GM12873 (cell line): ENCODE results near the gene GPR39.

ENCODE experiments used
- CTCF ChIP-seq: IDR thresholded peaks from 2 replicates; pipeline ENCODE4 v1.5.1; 2012; ENCODE audit warnings: low read depth, mild to moderate bottlenecking, moderate library complexity, low read length, control low read depth; ENCODE audit not compliant: insufficient read depth; ENCODE audit errors: missing control alignments

The GPR39 gene

GRCh38 chr2:132589111-132589830, 172.7 kb downstream of the GPR39 start:
- TF ChIP-seq CTCF: no peak

- TF ChIP-seq CTCF: no peak
Measured at GRCh38 chr2:132589966-132590365, 173.4 kb downstream of the GPR39 start.

DNA sequence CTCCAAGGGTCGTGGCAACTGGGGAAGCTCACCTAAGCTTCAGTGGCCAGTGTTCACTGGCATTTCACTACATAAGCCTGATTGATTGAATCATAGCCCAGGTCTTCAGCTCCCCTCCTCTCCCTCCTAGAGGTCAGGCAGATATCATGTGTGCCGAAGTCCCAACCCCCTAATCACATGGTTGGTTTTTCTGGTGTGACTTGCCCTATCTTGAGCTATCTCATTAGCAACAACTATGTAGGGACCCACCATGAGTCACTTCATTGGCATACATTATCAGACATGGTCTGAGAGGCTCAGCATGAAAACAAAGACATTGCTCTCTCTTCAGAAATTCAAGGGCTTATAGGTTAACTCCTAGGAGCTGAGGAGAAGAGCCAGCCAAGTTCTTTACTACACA, 176.6 kb downstream of the GPR39 start:
- TF ChIP-seq CTCF: no peak

DNA sequence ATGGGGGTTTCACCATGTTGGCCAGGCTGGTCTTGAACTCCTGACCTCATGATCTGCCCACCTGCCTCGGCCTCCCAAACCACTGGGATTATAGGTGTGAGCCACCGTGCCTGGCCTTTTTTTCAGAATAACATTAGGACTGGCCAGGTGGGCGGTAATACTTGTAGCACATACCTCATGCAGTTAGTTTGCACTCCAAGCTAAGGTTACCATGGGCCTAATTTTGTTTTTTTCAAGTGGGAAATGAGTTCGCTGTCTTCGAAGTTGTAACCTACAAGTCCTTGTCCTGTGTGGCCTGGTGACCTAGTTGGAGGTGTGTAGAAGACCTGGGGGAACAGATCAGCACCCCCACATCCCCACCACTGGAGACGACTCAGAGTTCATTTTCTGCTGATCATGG, 178.6 kb downstream of the GPR39 start:
- TF ChIP-seq CTCF: no peak

GRCh38 chr2:132595693-132596092, 179.1 kb downstream of the GPR39 start:
- no peak for TF ChIP-seq CTCF

- TF ChIP-seq CTCF: no peak
Measured at GRCh38 chr2:132597166-132597565, 180.6 kb downstream of the GPR39 start.

- no peak for TF ChIP-seq CTCF
Measured at GRCh38 chr2:132597831-132598230, 181.2 kb downstream of the GPR39 start.
